ENCODE data around the gene PYGB.

GRCh38 chr20:25291432-25292133, 43.7 kb downstream of the PYGB start:
- TF ChIP-seq, protein P1, sequence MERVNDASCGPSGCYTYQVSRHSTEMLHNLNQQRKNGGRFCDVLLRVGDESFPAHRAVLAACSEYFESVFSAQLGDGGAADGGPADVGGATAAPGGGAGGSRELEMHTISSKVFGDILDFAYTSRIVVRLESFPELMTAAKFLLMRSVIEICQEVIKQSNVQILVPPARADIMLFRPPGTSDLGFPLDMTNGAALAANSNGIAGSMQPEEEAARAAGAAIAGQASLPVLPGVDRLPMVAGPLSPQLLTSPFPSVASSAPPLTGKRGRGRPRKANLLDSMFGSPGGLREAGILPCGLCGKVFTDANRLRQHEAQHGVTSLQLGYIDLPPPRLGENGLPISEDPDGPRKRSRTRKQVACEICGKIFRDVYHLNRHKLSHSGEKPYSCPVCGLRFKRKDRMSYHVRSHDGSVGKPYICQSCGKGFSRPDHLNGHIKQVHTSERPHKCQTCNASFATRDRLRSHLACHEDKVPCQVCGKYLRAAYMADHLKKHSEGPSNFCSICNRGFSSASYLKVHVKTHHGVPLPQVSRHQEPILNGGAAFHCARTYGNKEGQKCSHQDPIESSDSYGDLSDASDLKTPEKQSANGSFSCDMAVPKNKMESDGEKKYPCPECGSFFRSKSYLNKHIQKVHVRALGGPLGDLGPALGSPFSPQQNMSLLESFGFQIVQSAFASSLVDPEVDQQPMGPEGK (CRISPR knock-in tag; IDR thresholded peaks at IDR 0.05; ENCODE audit: borderline replicate concordance), result no peak
- TF ChIP-seq SNAI2 (CRISPR knock-in tag; IDR thresholded peaks at IDR 0.05) (no peak), POU6F1 (CRISPR knock-in tag; IDR thresholded peaks at IDR 0.05; ENCODE audit: borderline replicate concordance, low read depth) (no peak), ZFP3 (CRISPR knock-in tag; IDR thresholded peaks at IDR 0.05) (no peak), TOX (CRISPR knock-in tag; IDR thresholded peaks at IDR 0.05; ENCODE audit: borderline replicate concordance) (no peak), ARNTL (CRISPR knock-in tag; IDR thresholded peaks at IDR 0.05; ENCODE audit: borderline replicate concordance, low read depth) (no peak), ZC3H10 (CRISPR knock-in tag; IDR thresholded peaks at IDR 0.05) (no peak), RARB (CRISPR knock-in tag; IDR thresholded peaks at IDR 0.05) (no peak)
- TF ChIP-seq, protein P2, sequence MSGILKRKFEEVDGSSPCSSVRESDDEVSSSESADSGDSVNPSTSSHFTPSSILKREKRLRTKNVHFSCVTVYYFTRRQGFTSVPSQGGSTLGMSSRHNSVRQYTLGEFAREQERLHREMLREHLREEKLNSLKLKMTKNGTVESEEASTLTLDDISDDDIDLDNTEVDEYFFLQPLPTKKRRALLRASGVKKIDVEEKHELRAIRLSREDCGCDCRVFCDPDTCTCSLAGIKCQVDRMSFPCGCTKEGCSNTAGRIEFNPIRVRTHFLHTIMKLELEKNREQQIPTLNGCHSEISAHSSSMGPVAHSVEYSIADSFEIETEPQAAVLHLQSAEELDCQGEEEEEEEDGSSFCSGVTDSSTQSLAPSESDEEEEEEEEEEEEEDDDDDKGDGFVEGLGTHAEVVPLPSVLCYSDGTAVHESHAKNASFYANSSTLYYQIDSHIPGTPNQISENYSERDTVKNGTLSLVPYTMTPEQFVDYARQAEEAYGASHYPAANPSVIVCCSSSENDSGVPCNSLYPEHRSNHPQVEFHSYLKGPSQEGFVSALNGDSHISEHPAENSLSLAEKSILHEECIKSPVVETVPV (CRISPR knock-in tag; IDR thresholded peaks at IDR 0.05), result no peak
